Fibroblast of peridontal ligament (primary cell): ENCODE results near the gene REEP5.

ENCODE experiments used
- DNase-seq: peaks from one replicate; pipeline ENCODE4 v3.0.0-alpha.2; 2010; ENCODE audit errors: extremely low read depth

Gene REEP5

GRCh38 chr5:112844489-112844888 is 77.5 kb downstream of the REEP5 start:
- no peak for DNase-seq

- DNase-seq: no peak
These were observed 88.1 kb downstream of the REEP5 start for GRCh38 chr5:112833971-112834370.

- no peak for DNase-seq
These were observed 91.6 kb downstream of the REEP5 start for GRCh38 chr5:112830378-112830777.
